ENCODE measurements around the gene SIRT3.

The SIRT3 gene

DNA sequence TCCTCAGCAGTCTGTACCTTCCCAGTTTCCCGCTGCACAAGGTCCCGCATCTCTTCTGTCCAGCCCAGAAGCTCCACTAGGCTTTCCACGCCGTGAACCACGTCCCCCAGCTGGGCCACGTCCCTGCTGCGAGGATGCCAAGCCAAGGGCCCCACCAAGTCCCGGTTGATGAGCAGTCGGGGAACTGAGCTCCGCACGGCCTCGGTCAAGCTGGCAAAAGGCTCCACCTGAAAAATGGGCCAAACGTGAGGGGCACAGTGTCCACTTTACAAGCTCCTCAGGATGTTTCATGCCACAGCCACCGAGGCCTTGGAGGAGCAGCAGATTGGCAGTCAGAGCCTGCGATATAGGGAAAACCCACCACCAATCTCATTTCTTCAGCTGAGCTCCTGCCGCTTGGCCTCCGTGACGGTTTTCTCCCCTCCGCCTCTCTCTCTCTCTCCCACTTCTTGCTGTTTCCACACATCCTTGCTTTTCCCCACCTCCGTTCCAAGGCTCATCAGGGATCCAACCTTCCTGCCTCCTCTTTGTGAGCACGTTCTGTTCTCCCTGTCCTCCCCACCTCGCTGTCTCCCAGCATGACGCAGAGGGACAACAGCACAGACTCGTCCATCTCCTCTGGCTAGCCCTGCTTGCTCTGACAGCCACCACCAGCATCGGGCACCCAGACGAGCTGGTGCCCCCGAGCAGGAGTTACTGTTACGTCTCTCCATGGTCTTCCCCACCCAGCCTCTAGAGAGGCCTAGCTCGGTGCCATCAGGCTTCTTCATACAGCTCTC, 17.1 kb downstream of the SIRT3 start:
- H3K27ac ChIP-seq = no peak overlapping the region
- DNase-seq (ENCODE audit: low read depth, low spot score) = no peak

DNA sequence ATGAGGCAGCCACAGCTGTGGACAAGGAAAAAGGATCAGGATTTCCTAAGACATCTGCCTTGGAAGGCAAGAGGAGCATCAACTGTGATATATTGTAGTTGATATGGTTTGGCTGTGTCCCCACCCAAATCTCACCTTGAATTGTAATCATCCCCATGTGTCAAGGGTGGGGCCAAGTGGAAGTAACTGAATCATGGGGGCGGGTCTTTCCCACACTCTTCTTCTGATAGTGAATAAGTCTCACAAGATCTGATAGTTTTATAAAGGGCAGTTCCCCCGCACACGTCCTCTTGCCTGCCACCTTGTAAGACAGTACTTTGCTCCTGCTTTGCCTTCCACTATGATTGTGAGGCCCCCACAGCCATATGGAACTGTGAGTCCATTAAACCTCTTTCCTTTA, 18.4 kb downstream of the SIRT3 start:
- no peak for DNase-seq (ENCODE audit: low read depth, low spot score)
- peak overlapping the region; percentile 52 for H3K27ac ChIP-seq

DNA sequence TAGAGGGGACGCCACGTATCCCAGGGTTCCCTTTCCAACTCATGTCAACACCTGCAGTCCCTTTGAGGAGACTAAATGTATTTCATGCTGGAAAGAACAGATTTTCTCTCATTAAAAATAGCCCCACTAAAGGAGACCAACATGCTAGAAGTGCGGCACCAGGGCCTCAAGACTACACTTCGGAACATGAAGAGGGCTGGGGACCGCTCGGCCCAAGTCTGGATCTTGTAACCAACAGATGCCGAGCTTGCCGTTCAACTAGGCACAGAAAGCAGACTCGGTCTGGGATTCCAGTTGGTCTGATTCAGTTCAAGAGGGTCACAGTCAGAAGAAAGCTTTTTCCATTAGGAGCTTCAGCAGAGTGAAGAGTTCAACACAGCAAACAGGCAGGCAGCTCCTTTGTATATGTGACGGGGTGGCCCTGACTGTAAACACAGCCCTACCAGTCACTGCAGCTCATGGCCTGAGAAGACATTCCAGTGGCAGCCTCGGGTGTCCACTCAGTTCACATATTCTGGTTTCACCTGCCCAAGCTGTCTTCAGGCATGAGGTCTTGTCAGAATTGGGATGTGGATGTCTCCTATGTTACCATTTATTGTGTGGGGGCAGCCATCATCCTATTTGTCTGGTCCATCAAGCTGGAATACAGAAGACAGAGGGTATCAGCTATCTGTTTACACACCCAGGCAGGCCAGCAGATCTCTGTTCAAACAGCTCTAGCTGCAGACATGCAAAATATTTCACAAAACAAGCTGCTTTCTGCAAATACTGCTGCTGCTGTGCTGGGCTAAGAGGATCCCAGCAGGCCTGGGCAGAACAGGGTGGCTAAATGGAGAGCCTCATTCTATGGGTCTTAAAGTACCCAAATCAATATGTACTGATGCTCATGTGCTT, 19.8 kb downstream of the SIRT3 start:
- peak overlapping the region; percentile 52 for H3K27ac ChIP-seq

DNA sequence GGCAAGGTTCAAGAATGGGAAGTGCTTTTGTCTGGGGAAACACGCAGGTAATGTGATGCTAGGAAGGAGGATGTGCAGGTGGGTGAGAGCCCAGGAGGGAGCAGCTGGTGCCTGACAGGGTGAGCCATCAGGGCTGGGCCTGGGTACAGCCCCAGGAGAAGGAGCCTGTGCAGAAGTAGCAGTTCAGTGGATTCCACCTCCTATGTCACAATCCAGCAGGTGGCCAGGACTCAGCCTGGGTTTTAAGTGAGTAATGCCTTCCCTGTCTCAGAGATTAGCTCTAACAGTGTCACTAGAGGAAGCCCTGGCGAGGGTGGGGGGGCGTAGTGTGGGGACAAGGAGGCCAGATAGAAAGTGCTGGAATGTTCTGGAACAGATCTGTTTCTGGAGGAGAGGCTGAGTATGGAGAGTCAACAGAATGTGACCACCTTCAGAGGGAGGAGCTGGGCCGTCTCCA, 20.5 kb downstream of the SIRT3 start:
- no peak for DNase-seq (ENCODE audit: low read depth, low spot score)
- H3K27ac ChIP-seq = peak overlapping the region; percentile 52

More for the DNA sequence above, 19.8 kb downstream of the SIRT3 start:
- DNase-seq (ENCODE audit: low read depth, low spot score) = no peak

DNA sequence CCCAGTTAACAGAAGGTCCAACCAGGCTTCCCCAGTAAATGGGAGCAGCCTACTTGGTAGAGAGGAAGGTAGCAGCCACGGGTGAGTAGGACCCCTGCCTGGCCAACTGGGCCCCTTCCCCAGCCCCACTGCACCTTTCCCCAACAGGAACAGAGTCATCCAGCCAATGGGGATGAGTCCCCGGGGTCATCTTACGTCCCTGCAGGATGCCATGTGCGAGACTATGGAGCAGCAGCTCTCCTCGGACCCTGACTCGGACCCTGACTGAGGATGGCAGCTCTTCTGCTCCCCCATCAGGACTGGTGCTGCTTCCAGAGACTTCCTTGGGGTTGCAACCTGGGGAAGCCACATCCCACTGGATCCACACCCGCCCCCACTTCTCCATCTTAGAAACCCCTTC, 22.1 kb downstream of the SIRT3 start:
- peak overlapping the region; percentile 2 for H3K27ac ChIP-seq
- no peak for DNase-seq (ENCODE audit: low read depth, low spot score)

DNA sequence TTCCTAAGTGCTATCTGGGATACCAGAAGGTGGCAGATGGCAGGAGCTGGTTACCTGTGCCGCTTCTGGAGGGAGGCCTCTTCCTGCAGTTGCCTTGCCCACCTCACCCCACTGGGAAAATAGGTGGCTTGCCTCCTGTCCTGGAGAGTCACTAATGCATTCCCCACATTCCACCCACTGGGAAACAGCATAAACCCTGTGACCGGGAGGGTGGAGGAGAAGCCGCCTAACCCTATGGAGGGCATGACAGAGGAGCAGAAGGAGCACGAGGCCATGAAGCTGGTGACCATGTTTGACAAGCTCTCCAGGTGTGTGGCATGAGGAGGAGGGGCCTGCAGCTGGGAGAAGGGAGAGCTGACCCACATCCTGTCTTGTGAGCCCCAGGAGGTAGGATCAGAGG, 23.0 kb downstream of the SIRT3 start:
- DNase-seq (ENCODE audit: low read depth, low spot score) = no peak
- no peak overlapping the region for H3K27ac ChIP-seq

DNA sequence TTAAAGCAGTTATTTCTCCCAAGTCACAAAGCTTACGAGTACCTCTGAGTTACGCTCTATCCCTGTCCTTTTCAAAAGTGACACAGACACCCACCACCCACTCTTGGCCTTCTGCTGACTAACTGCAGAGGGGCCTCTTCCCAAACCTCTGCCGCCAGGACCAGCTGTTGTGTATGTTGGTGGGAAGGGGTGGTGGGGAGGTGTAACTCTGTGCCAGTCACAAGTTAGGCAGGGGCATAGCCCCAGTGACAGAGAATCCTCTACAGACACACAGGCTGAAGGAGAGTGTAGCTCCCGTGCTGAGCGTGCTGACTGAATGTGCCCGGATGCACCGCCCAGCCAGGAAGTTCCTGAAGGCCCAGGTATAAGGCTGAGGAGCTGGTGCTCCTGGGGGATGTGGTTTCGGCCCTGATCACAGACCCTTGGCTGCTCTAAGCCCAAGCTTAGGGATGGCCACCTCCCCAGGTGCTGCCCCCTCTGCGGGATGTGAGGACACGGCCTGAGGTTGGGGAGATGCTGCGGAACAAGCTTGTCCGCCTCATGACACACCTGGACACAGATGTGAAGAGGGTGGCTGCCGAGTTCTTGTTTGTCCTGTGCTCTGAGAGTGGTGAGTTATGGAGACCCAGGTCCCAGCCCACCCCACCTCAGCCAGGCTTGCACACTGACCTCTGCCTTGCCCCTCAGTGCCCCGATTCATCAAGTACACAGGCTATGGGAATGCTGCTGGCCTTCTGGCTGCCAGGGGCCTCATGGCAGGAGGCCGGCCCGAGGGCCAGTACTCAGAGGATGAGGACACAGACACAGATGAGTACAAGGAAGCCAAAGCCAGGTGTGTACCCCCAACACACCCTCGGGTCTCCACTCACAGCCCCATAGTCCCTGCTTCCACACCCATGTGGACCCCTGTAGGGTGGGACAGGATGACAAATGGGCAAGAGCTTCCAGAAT, 23.7 kb downstream of the SIRT3 start:
- no peak overlapping the region for H3K27ac ChIP-seq
- no peak for DNase-seq (ENCODE audit: low read depth, low spot score)

DNA sequence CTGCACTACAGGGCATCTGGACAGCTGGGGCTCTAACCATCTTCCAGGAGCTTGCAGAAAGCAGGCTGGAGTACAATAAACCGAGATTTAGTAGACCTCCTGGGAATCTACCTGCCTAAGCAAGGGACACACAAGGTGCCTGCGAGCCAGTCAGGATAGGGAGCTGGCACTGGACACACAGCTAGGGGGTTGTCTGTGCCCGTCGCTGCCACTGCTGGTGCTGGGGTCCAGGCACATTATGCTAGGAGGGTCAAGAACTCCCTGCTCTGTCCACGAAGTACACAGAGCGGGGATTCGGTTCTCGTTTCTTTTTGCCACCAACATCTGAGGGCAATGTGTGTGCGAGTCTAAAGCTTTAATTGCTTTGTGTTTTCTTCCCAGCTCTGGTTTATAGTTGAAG, 24.4 kb downstream of the SIRT3 start:
- no peak for DNase-seq (ENCODE audit: low read depth, low spot score)
- H3K27ac ChIP-seq = no peak overlapping the region

DNA sequence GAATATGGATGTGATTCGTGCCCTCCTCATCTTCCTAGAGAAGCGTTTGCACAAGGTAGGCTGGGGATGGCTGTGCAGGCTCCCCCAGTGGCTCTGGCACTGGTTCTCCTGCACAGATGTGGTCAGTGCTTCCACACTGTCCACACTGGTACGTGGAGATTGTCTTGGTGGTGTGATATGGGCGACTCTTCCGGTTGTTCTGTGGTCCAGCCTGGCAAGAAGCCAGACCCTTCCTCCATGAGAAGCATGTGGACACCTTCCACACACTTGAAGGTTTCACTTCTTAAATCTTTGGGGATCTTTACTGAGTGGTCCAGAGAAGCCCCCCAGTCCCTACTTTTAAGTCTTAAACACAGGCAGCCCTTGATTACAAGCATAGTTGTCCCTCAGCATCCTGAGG, 24.8 kb downstream of the SIRT3 start:
- H3K27ac ChIP-seq = no peak overlapping the region
- DNase-seq (ENCODE audit: low read depth, low spot score) = no peak

DNA sequence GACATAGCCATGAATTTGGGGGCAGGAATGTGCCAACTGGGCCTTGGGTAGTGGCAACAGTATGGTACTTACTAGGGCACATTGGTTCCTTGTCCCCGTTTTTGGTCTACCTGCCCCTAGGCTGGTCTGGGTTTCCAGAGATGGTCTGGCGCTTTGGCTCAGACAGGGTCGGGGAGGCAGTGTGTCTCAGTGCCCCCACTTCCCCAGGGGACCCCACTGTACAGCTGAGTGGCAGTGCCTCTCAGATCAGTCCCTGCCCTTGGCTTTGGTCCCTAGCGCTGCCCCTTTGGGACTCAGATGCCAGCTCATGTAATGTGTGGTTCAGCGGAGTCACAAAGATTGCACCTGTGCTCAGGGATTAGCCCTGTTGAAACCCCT, 25.4 kb downstream of the SIRT3 start:
- DNase-seq (ENCODE audit: low read depth, low spot score) = no peak
- peak overlapping the region; percentile 100 for H3K27ac ChIP-seq

DNA sequence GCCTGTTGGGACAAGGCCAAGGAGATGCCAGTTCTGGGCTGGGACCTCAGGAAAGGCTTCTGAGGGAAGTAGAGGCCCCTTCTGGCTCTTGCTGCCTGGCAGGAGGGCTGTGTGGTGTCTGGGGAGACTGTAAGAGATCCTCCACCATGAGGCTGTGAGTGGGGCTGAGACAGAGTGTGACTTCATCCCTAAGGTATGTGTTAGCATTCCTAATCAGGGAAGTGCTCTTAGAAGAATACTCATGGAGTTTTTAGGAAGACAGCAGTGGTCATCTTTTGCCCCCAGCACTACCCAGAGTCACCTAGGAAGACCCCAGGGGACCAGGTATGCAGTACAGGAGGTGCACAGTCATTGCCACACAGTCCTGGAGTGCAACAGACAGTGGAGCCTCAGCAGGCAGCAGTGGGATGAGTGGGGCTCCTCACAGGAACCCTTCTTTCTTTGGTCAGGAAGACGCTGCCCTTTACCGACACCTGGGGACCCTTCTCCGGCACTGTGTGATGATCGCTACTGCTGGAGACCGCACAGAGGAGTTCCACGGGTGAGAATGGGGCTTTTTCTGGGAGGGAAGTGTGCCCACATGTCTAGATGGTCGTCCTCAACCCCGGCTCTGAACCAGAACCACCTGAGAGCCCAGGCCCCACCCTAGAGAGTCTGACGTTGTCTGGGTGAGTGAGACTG, 25.9 kb downstream of the SIRT3 start:
- no peak for DNase-seq (ENCODE audit: low read depth, low spot score)
- H3K27ac ChIP-seq = peak overlapping the region; percentile 100

DNA sequence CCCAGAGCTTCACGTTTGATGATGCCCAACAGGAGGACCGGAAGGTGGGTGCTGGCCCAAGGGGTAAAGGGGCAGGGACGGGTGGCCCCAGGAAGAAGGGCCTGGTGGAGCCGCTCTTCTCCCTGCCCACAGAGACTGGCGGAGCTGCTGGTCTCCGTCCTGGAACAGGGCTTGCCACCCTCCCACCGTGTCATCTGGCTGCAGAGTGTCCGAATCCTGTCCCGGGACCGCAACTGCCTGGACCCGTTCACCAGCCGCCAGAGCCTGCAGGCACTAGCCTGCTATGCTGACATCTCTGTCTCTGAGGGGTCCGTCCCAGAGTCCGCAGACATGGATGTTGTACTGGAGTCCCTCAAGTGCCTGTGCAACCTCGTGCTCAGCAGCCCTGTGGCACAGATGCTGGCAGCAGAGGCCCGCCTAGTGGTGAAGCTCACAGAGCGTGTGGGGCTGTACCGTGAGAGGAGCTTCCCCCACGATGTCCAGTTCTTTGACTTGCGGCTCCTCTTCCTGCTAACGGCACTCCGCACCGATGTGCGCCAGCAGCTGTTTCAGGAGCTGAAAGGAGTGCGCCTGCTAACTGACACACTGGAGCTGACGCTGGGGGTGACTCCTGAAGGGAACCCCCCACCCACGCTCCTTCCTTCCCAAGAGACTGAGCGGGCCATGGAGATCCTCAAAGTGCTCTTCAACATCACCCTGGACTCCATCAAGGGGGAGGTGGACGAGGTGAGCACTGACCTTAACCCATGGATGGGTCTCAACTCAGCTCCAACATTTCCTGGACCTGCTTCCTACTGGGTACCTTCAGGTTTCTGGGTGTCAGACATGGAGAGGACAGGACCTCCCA, 26.6 kb downstream of the SIRT3 start:
- peak overlapping the region; percentile 100 for H3K27ac ChIP-seq
- DNase-seq (ENCODE audit: low read depth, low spot score) = no peak

DNA sequence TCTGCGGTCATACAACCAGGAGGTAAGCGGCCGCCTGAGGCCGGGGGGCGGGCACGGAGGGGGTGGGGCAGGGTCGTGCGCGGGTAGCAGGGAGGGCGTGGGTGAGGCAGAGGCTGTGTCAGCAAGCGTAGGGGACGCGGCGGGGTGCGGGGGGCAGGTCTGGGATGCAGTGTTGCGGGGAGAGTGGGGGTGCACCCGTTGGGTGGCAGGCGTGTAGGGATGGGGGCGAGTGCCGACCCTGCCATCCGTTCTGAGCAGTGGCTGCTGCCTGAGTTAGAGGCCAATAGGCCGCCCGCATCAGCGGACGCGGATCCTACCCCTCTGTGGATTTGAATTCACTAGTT, 27.3 kb downstream of the SIRT3 start:
- peak overlapping the region; percentile 100 for H3K27ac ChIP-seq
- no peak for DNase-seq (ENCODE audit: low read depth, low spot score)

DNA sequence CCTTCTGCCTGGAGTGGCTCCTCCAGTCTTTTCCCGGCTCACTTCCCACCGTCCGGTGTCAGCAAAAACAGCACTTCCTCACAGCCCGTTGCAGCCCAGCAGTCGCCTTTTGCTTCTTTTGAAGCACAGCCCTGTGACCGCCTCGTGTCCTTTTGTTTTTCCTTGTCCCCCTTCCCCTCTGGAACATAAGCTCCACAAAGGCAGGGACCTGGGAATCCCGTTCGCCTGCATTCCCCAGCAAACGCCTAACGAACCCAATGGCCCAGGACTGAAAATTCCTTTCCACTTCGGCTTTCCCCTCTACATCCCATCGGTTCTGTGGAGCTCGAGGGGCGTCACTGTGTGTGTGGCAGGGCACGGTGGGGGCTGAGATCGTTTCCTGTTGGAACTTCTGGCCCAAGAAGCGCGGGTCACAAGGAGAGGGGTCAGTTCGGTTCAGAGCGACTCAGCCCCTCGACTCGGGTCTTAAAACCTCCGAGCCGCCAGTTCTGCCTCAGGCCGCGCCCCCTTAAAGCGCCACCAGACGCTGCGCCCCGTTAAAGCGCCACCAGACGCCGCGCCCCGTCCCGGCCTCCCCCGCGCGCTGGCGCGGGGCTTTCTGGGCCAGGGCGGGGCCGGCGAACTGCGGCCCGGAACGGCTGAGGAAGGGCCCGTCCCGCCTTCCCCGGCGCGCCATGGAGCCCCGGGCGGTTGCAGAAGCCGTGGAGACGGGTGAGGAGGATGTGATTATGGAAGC, 27.8 kb downstream of the SIRT3 start:
- no peak for DNase-seq (ENCODE audit: low read depth, low spot score)
- H3K27ac ChIP-seq = peak overlapping the region; percentile 100

DNA sequence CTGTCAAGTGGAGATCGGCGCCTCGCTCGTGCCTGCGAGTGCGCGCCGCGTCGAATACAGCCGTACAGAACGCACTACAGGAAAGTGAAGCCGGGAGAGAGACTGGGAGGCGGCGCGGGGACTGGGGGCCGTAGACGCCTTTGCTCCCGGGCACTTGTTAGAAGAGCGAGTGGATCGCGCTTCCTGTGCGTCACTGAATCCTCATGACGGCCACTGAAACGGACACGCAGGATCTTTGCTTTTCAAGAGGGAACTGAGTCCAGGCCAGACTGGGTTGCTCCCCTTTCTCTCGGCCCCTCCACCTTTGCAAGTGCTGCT, 28.3 kb downstream of the SIRT3 start:
- peak overlapping the region; percentile 100 for H3K27ac ChIP-seq
- DNase-seq (ENCODE audit: low read depth, low spot score) = no peak

DNA sequence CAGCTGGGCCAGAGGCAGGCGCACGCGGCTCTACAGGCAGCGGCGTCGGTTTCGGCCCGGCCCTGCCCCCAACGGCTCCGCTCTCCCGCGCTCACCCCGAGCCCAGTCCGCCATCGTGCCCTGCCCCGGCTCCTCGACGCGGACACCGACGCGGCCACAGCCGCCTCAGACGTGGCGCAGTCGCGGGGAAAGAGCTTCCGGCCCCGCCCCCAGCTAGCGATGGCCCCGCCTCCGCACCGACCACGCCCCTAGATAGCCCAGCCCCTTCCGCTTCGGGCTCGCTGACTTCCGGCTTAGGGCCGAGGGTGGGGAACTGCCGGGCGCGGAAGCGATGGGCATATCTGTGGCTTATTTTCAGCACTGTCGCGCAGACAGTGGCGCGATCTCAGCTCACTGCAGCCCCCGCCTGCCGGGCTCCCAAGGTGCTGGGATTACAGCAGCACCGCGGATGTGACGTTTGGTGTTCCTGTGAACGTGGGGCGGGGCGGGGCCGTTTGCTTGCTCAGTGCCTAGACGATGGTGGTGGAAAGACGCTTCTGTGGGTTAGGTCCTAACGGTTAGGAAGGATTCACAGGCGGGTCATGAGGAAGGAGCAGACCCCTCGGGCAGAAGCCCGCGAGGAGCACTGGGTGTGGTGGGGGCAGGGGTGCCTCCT, 28.8 kb downstream of the SIRT3 start, which contains the start of the genes BET1L and RIC8A:
BET1L (minus strand) TSS at position 192 of the 655 bp plus-strand sequence; CDS start at position 114, 78 bp downstream.
RIC8A (plus strand) TSS at position 501 of the 655 bp plus-strand sequence. CDS start 1,147 bp downstream, outside the sequence.
- peak within 1 kb of the TSS; percentile 100 for H3K27ac ChIP-seq
- DNase-seq (ENCODE audit: low read depth, low spot score) = peak; percentile 93

DNA sequence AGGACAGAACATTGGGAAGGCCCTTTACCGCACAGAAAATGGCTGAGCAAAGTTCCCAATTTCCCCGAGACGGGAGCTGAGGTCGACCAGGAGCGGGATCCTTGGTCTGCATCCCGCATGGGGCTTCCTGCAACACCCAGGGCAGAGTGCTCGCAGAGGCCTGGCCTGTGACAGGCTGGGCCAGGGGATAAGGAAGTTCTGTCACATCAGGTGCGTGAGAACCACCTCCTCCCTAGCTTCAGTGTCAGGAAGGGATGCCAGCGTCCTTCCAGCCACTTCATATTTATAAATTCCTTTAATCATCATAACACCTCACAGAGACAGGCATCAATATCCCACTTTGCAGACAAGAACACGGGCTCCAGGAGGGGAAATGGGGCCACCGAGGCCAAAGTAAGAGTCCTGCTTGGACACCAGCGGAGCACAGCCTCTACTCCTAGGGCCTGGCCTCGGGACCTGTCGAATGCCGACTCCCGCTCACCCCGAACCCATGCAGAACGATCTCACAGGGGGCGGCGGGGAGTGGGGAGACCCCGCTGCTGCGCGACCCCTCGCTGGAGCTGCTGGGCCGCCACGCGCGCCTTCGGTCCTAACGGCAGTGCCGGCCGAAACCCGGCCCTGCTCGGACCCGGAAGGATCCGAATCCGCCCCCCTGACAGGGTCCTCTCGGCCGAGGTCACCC, 29.5 kb downstream of the SIRT3 start:
- peak overlapping the region; percentile 100 for H3K27ac ChIP-seq
- DNase-seq (ENCODE audit: low read depth, low spot score) = no peak
